Endodermal cell (in vitro differentiated cells): ENCODE results near the gene SETD4. TPM values are rescaled to one million over a fixed set of nuclear protein-coding genes. Genes with fewer than 3 reads are reported as not detected.

Experiments
- DNase-seq: peaks from one replicate; pipeline ENCODE4 v3.0.0-alpha.2; 2017
- H3K27ac ChIP-seq: 2 replicates; pipeline ENCODE4 v1.5.1; 2013; ENCODE audit warnings: mild to moderate bottlenecking, low read depth, low read length, moderate library complexity
- H3K27me3 ChIP-seq: 2 replicates; pipeline ENCODE4 v1.6.1; 2013; ENCODE audit warnings: mild to moderate bottlenecking, low read length, moderate library complexity; ENCODE audit not compliant: insufficient read depth, control insufficient read depth, poor library complexity, severe bottlenecking
- H3K36me3 ChIP-seq: 2 replicates; pipeline ENCODE4 v1.7.0; 2013; ENCODE audit warnings: mild to moderate bottlenecking, low read length, moderate library complexity; ENCODE audit not compliant: control insufficient read depth, insufficient read depth
- H3K4me1 ChIP-seq: one replicate; pipeline ENCODE4 v1.7.0; 2013; ENCODE audit warnings: low read length; ENCODE audit not compliant: control insufficient read depth, insufficient read depth
- H3K4me3 ChIP-seq: 2 replicates; pipeline ENCODE4 v1.5.1; 2013; ENCODE audit warnings: mild to moderate bottlenecking, low read length, moderate library complexity
- H3K9ac ChIP-seq: 2 replicates; pipeline ENCODE4 v1.6.1; 2013; ENCODE audit warnings: mild to moderate bottlenecking, low read length, moderate library complexity; ENCODE audit not compliant: poor library complexity, severe bottlenecking; ENCODE audit errors: extremely low read depth
- H3K9me3 ChIP-seq: 2 replicates; pipeline ENCODE4 v1.6.1; 2013; ENCODE audit warnings: mild to moderate bottlenecking, low read length, moderate library complexity; ENCODE audit not compliant: control insufficient read depth
- H3K27ac Mint-ChIP-seq: 2 replicates; pipeline ENCODE4 v1.8.0; 2020; ENCODE audit warnings: mixed read lengths
- H3K27me3 Mint-ChIP-seq: 2 replicates; pipeline ENCODE4 v1.8.0; 2021; ENCODE audit warnings: mild to moderate bottlenecking, mixed read lengths; ENCODE audit not compliant: insufficient read depth
- H3K36me3 Mint-ChIP-seq: 2 replicates; pipeline ENCODE4 v1.8.0; 2020; ENCODE audit warnings: low read depth, mixed read lengths
- H3K4me1 Mint-ChIP-seq: 2 replicates; pipeline ENCODE4 v1.8.0; 2020; ENCODE audit warnings: mixed read lengths
- H3K4me3 Mint-ChIP-seq: 2 replicates; pipeline ENCODE4 v1.8.0; 2020; ENCODE audit warnings: mild to moderate bottlenecking, moderate library complexity, mixed read lengths
- H3K9me3 Mint-ChIP-seq: 2 replicates; pipeline ENCODE4 v1.8.0; 2020; ENCODE audit warnings: mild to moderate bottlenecking, mixed read lengths
- CTCF ChIP-seq: fragments of 200-600 bp; sonication (generic); conservative IDR thresholded peaks from 2 replicates; pipeline ENCODE4 v1.5.0; 2021; ENCODE audit warnings: antibody characterized with exemption, mild to moderate bottlenecking
- WGBS, 2 experiments: methylation state at CpG; one replicate each; pipeline versions ENCODE4 v1.1.5 to v1.1.7; 2013; ENCODE audit warnings: missing lambda C conversion rate in 2 of 2, mixed read lengths in 1 of 2; ENCODE audit not compliant: insufficient coverage in 1 of 2, insufficient read length in 1 of 2; 5-methylcytosine and 5-hydroxymethylcytosine counted together
- total RNA-seq, 2 donors: library from RNA; stranded (reverse); fragmentation: NEBNext Ultra II Directional in 1 of 2; extraction: Animal tissue kit (Norgen Biotek cat#: 25700) in 1 of 2; gene quantifications; 2 replicates in 1 of 2; 3 replicates in 1 of 2; pipeline ENCODE4 v1.2.1, GENCODE V29; 2021

Gene SETD4
- total RNA-seq, 2 donors from 2014 or later: 27.8 to 31.9 TPM

- no peak for DNase-seq
- Histone ChIP-seq H3K27me3 (no peaks in the 10 kb centered on the region), H3K36me3 (no peaks in the 10 kb centered on the region), H3K27ac (no peak overlapping the region), H3K4me3 (no peak overlapping the region), H3K9me3 (no peaks in the 10 kb centered on the region), H3K9ac (no peak overlapping the region), H3K4me1 (no peaks in the 10 kb centered on the region)
- H3K4me3 Mint-ChIP-seq: no peak overlapping the region
- 93 to 94% methylated on average over 4 to 5 of the region's 5 CpGs for WGBS, 2 experiments
- H3K36me3 Mint-ChIP-seq: no peaks in the 10 kb centered on the region
- peaks cover 3% of the 10 kb centered on the region for H3K27me3 Mint-ChIP-seq
- no peak overlapping the region for H3K27ac Mint-ChIP-seq
- H3K4me1 Mint-ChIP-seq: peaks cover 3% of the 10 kb centered on the region
- H3K9me3 Mint-ChIP-seq: no peaks in the 10 kb centered on the region
- no peak for TF ChIP-seq CTCF
These were observed 33.0 kb downstream of the SETD4 start for GRCh38 chr21:36027347-36027746.

GRCh38 chr21:36024782-36025181 is 35.5 kb downstream of the SETD4 start:
- H3K4me3 ChIP-seq: no peak overlapping the region
- H3K36me3 Mint-ChIP-seq: no peaks in the 10 kb centered on the region
- no peak for TF ChIP-seq CTCF
- peaks cover 3% of the 10 kb centered on the region for H3K4me1 Mint-ChIP-seq
- H3K4me3 Mint-ChIP-seq: no peak overlapping the region
- no peaks in the 10 kb centered on the region for H3K4me1 ChIP-seq
- no peak overlapping the region for H3K27ac Mint-ChIP-seq
- DNase-seq: no peak
- 93 to 96% methylated on average over 8 of the region's 8 CpGs for WGBS, 2 experiments
- no peaks in the 10 kb centered on the region for H3K36me3 ChIP-seq
- no peaks in the 10 kb centered on the region for H3K27me3 ChIP-seq
- peaks cover 10% of the 10 kb centered on the region for H3K9me3 ChIP-seq
- peaks cover 5% of the 10 kb centered on the region for H3K27me3 Mint-ChIP-seq
- H3K27ac ChIP-seq: no peak overlapping the region
- no peak overlapping the region for H3K9ac ChIP-seq
- peaks cover 11% of the 10 kb centered on the region for H3K9me3 Mint-ChIP-seq

- Histone ChIP-seq H3K27ac (no peak overlapping the region), H3K4me3 (no peak overlapping the region), H3K9ac (no peak overlapping the region), H3K4me1 (no peaks in the 10 kb centered on the region), H3K27me3 (no peaks in the 10 kb centered on the region), H3K9me3 (peaks cover 10% of the 10 kb centered on the region), H3K36me3 (no peaks in the 10 kb centered on the region)
- H3K4me1 Mint-ChIP-seq: peaks cover under 1% of the 10 kb centered on the region
- H3K36me3 Mint-ChIP-seq: no peaks in the 10 kb centered on the region
- TF ChIP-seq CTCF: no peak
- no peak overlapping the region for H3K4me3 Mint-ChIP-seq
- H3K27ac Mint-ChIP-seq: no peak overlapping the region
- H3K9me3 Mint-ChIP-seq: peaks cover 11% of the 10 kb centered on the region
- DNase-seq: no peak
- WGBS, 2 experiments: 83 to 89% methylated on average over 1 to 3 of the region's 3 CpGs
- peaks cover 5% of the 10 kb centered on the region for H3K27me3 Mint-ChIP-seq
These were observed 37.2 kb downstream of the SETD4 start for GRCh38 chr21:36023092-36023480.
